ENCODE measurements around the gene MRC2.

The MRC2 gene

GRCh38 chr17:62705778-62706597 is 78.5 kb downstream of the MRC2 start:
- Histone ChIP-seq H3K27me3 (ENCODE audit: insufficient read depth, low read length, poor library complexity) (peaks cover 24% of the 10 kb centered on the region), H3K4me2 (ENCODE audit: insufficient read depth, low read length) (no peak overlapping the region), H3K4me3 (ENCODE audit: low read depth in 1 of 2, low read length in 2 of 2) (no peak overlapping the region)

GRCh38 chr17:62706598-62707424 is 79.3 kb downstream of the MRC2 start:
- no peaks in the 10 kb centered on the region for H3K79me2 ChIP-seq (ENCODE audit: insufficient read depth, low read length)
- TF ChIP-seq, protein P1, sequence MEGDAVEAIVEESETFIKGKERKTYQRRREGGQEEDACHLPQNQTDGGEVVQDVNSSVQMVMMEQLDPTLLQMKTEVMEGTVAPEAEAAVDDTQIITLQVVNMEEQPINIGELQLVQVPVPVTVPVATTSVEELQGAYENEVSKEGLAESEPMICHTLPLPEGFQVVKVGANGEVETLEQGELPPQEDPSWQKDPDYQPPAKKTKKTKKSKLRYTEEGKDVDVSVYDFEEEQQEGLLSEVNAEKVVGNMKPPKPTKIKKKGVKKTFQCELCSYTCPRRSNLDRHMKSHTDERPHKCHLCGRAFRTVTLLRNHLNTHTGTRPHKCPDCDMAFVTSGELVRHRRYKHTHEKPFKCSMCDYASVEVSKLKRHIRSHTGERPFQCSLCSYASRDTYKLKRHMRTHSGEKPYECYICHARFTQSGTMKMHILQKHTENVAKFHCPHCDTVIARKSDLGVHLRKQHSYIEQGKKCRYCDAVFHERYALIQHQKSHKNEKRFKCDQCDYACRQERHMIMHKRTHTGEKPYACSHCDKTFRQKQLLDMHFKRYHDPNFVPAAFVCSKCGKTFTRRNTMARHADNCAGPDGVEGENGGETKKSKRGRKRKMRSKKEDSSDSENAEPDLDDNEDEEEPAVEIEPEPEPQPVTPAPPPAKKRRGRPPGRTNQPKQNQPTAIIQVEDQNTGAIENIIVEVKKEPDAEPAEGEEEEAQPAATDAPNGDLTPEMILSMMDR (IDR thresholded peaks at IDR 0.05; ENCODE audit: borderline replicate concordance, extremely low read depth, low read length, poor library complexity, severe bottlenecking) = no peak
- no peak for TF ChIP-seq EZH2 (IDR thresholded peaks at IDR 0.05; ENCODE audit: borderline replicate concordance, low read depth, low read length, severe bottlenecking)
- H3K27ac ChIP-seq (ENCODE audit: low read length) = no peak overlapping the region
- H2AFZ ChIP-seq (ENCODE audit: low read depth, low read length) = no peak overlapping the region
- peaks cover 13% of the 10 kb centered on the region for H3K4me1 ChIP-seq (ENCODE audit: insufficient read depth, low read length)
- no peaks in the 10 kb centered on the region for H3K9me3 ChIP-seq (ENCODE audit: insufficient read depth, low read length, severe bottlenecking)
- H3K4me3 ChIP-seq (ENCODE audit: low read depth in 1 of 2, low read length in 2 of 2) = no peak overlapping the region
- no peaks in the 10 kb centered on the region for H4K20me1 ChIP-seq (ENCODE audit: insufficient read depth, low read length)
- H3K27me3 ChIP-seq (ENCODE audit: insufficient read depth, low read length, poor library complexity) = peaks cover 27% of the 10 kb centered on the region
- DNase-seq (no peak), ATAC-seq (ENCODE audit: insufficient read depth, low read depth) (no peak)
- H3K9ac ChIP-seq (ENCODE audit: low read depth, low read length) = no peak overlapping the region
- H3K4me2 ChIP-seq (ENCODE audit: insufficient read depth, low read length) = no peak overlapping the region
- H3K36me3 ChIP-seq (ENCODE audit: insufficient read depth, low read length) = no peaks in the 10 kb centered on the region

More at GRCh38 chr17:62705778-62706597, 78.5 kb downstream of the MRC2 start:
- Histone ChIP-seq H4K20me1 (ENCODE audit: insufficient read depth, low read length) (no peaks in the 10 kb centered on the region), H3K9me3 (ENCODE audit: insufficient read depth, low read length, severe bottlenecking) (no peaks in the 10 kb centered on the region), H3K79me2 (ENCODE audit: insufficient read depth, low read length) (no peaks in the 10 kb centered on the region), H2AFZ (ENCODE audit: low read depth, low read length) (no peak overlapping the region), H3K4me1 (ENCODE audit: insufficient read depth, low read length) (peaks cover 13% of the 10 kb centered on the region), H3K9ac (ENCODE audit: low read depth, low read length) (no peak overlapping the region), H3K36me3 (ENCODE audit: insufficient read depth, low read length) (no peaks in the 10 kb centered on the region), H3K27ac (ENCODE audit: low read length) (no peak overlapping the region)
- no peak for ATAC-seq (ENCODE audit: insufficient read depth, low read depth)
- no peak for TF ChIP-seq EZH2 (IDR thresholded peaks at IDR 0.05; ENCODE audit: borderline replicate concordance, low read depth, low read length, severe bottlenecking)
- TF ChIP-seq, protein P1 (IDR thresholded peaks at IDR 0.05; ENCODE audit: borderline replicate concordance, extremely low read depth, low read length, poor library complexity, severe bottlenecking) = no peak
- DNase-seq = no peak

- no peak for ATAC-seq (ENCODE audit: insufficient read depth, low read depth)
- TF ChIP-seq EZH2 (IDR thresholded peaks at IDR 0.05; ENCODE audit: borderline replicate concordance, low read depth, low read length, severe bottlenecking) = no peak
- TF ChIP-seq, protein P1 (IDR thresholded peaks at IDR 0.05; ENCODE audit: borderline replicate concordance, extremely low read depth, low read length, poor library complexity, severe bottlenecking) = no peak
- no peak overlapping the region for H3K9ac ChIP-seq (ENCODE audit: low read depth, low read length)
- no peak overlapping the region for H3K4me3 ChIP-seq (ENCODE audit: low read depth in 1 of 2, low read length in 2 of 2)
- H4K20me1 ChIP-seq (ENCODE audit: insufficient read depth, low read length) = no peaks in the 10 kb centered on the region
- H3K27ac ChIP-seq (ENCODE audit: low read length) = no peak overlapping the region
- no peaks in the 10 kb centered on the region for H3K79me2 ChIP-seq (ENCODE audit: insufficient read depth, low read length)
- DNase-seq = no peak
- H3K9me3 ChIP-seq (ENCODE audit: insufficient read depth, low read length, severe bottlenecking) = no peaks in the 10 kb centered on the region
- no peak overlapping the region for H2AFZ ChIP-seq (ENCODE audit: low read depth, low read length)
- no peak overlapping the region for H3K4me2 ChIP-seq (ENCODE audit: insufficient read depth, low read length)
- H3K27me3 ChIP-seq (ENCODE audit: insufficient read depth, low read length, poor library complexity) = peaks cover 27% of the 10 kb centered on the region
- no peaks in the 10 kb centered on the region for H3K36me3 ChIP-seq (ENCODE audit: insufficient read depth, low read length)
- peaks cover 13% of the 10 kb centered on the region for H3K4me1 ChIP-seq (ENCODE audit: insufficient read depth, low read length)
Measured at GRCh38 chr17:62707425-62707739, 79.9 kb downstream of the MRC2 start.
